SIG-M5 (cell line): ENCODE results near the gene NRXN3.

Experiments used
- DNase-seq: peaks from one replicate; lab custom pipeline; 2025; lab: John Stamatoyannopoulos, UW

The NRXN3 gene

GRCh38 chr14:78173346-78174035, 3.3 kb downstream of the NRXN3 start:
- DNase-seq, result no peak

GRCh38 chr14:78175412-78175811, 5.2 kb downstream of the NRXN3 start:
- DNase-seq, result no peak

GRCh38 chr14:78178071-78178470, 7.9 kb downstream of the NRXN3 start:
- no peak for DNase-seq

GRCh38 chr14:78178971-78179370, 8.8 kb downstream of the NRXN3 start:
- DNase-seq, result no peak

- DNase-seq, result no peak
Measured at GRCh38 chr14:78181270-78181669, 11.1 kb downstream of the NRXN3 start.

- DNase-seq, result no peak
Measured at GRCh38 chr14:78182722-78183121, 12.5 kb downstream of the NRXN3 start.

GRCh38 chr14:78184157-78184556, 14.0 kb downstream of the NRXN3 start:
- DNase-seq, result no peak

GRCh38 chr14:78186277-78186676, 16.1 kb downstream of the NRXN3 start:
- no peak for DNase-seq

GRCh38 chr14:78188882-78189281, 18.7 kb downstream of the NRXN3 start:
- DNase-seq, result no peak

- no peak for DNase-seq
Measured at GRCh38 chr14:78195431-78195830, 25.3 kb downstream of the NRXN3 start.

GRCh38 chr14:78196323-78196722, 26.1 kb downstream of the NRXN3 start:
- no peak for DNase-seq

- no peak for DNase-seq
Measured at GRCh38 chr14:78197051-78197450, 26.9 kb downstream of the NRXN3 start.

GRCh38 chr14:78202163-78202562, 32.0 kb downstream of the NRXN3 start:
- no peak for DNase-seq

- no peak for DNase-seq
Measured at GRCh38 chr14:78202976-78203375, 32.8 kb downstream of the NRXN3 start.

- no peak for DNase-seq
Measured at GRCh38 chr14:78207414-78207813, 37.2 kb downstream of the NRXN3 start.

- DNase-seq, result no peak
Measured at GRCh38 chr14:78220273-78220672, 50.1 kb downstream of the NRXN3 start.

GRCh38 chr14:78222746-78223145, 52.6 kb downstream of the NRXN3 start:
- no peak for DNase-seq

- DNase-seq, result no peak
Measured at GRCh38 chr14:78227248-78228077, 57.3 kb downstream of the NRXN3 start.

- no peak for DNase-seq
Measured at GRCh38 chr14:78228702-78229327, 58.6 kb downstream of the NRXN3 start.

- DNase-seq, result no peak
Measured at GRCh38 chr14:78232231-78233000, 62.2 kb downstream of the NRXN3 start.

- DNase-seq, result no peak
Measured at GRCh38 chr14:78238141-78238540, 68.0 kb downstream of the NRXN3 start.

- no peak for DNase-seq
Measured at GRCh38 chr14:78240567-78240966, 70.4 kb downstream of the NRXN3 start.
